ENCODE results near the gene ASGR2. TPM values are rescaled to one million over a fixed set of nuclear protein-coding genes. Genes with fewer than 3 reads are reported as not detected.
"Not testable (repeated sequence)": the region's sequence is repeated elsewhere in the genome, so short reads cannot be mapped to it uniquely, and the experiment has no call there.

The ASGR2 gene
- total RNA-seq, 4 donors from 2014 or later, result 3.4 to 11.8 (median 6.8) TPM

DNA sequence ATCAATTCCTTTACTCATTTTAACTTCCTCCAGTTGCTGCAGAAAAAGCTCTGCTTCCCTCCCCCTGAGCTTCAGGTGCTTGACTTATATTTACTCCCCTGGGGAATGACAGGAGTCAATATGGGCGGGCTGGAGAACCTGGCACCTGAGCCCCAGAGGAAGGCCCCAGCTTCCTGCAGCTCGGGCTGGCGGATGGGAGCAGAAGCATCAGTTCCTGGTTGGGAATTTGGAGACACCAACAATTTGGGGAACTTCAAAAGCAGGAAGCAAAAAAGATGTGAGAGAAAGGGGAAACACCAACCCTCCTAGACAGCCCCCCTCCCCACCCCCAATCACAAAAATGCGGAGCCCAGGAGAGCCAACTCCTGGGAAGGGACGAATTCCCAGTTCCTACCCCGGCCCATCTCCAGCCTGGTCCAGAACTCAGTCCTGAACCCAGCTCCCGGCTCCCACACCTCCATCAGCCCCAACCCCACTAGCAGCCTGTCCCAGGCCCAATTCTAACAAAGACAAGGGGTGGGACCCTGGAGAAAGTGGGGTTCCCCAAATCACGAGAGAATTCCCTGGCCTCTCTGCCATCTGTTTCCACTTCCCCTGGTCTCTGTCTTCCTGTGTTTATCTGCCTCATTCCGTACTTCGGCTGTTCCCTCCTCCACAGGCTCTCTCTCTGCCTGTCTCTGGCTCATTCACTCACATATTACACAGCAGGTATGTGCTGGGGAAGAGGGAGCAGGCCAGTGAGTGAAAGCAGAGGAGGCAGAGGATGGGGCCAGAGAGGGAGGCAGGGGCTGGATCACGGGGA lies 16.2 kb upstream of the ASGR2 start:
- peaks cover 10% of the 10 kb centered on the region for H3K27me3 ChIP-seq
- peak overlapping the region; percentile 28 for H3K4me3 ChIP-seq

GRCh38 chr17:7129311-7129710 lies 14.7 kb upstream of the ASGR2 start:
- DNase-seq (ENCODE audit: low spot score in 2 of 2), result no peak
- no peaks in the 10 kb centered on the region for H3K9me3 ChIP-seq
- H3K27ac ChIP-seq, result no peak overlapping the region
- no peak overlapping the region for H3K4me3 ChIP-seq
- H3K4me1 ChIP-seq, result peaks cover 7% of the 10 kb centered on the region
- WGBS, result 87% methylated on average over 8 of the region's 8 CpGs
- no peaks in the 10 kb centered on the region for H3K36me3 ChIP-seq
- TF ChIP-seq, protein P1, sequence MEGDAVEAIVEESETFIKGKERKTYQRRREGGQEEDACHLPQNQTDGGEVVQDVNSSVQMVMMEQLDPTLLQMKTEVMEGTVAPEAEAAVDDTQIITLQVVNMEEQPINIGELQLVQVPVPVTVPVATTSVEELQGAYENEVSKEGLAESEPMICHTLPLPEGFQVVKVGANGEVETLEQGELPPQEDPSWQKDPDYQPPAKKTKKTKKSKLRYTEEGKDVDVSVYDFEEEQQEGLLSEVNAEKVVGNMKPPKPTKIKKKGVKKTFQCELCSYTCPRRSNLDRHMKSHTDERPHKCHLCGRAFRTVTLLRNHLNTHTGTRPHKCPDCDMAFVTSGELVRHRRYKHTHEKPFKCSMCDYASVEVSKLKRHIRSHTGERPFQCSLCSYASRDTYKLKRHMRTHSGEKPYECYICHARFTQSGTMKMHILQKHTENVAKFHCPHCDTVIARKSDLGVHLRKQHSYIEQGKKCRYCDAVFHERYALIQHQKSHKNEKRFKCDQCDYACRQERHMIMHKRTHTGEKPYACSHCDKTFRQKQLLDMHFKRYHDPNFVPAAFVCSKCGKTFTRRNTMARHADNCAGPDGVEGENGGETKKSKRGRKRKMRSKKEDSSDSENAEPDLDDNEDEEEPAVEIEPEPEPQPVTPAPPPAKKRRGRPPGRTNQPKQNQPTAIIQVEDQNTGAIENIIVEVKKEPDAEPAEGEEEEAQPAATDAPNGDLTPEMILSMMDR (IDR thresholded peaks at IDR 0.05), result no peak
- TF ChIP-seq POLR2AphosphoS5 (IDR thresholded peaks at IDR 0.05) (no peak), EP300 (IDR thresholded peaks at IDR 0.05) (no peak), POLR2A (IDR thresholded peaks at IDR 0.05) (no peak)
- H3K27me3 ChIP-seq, result peaks cover 8% of the 10 kb centered on the region

More for the DNA sequence above, 16.2 kb upstream of the ASGR2 start:
- DNase-seq (ENCODE audit: low spot score in 2 of 2), result no peak
- H3K4me1 ChIP-seq, result peaks cover 10% of the 10 kb centered on the region
- no peak for TF ChIP-seq EP300 (IDR thresholded peaks at IDR 0.05)
- TF ChIP-seq, protein P1 (IDR thresholded peaks at IDR 0.05), result no peak
- TF ChIP-seq POLR2A (IDR thresholded peaks at IDR 0.05), result no peak
- TF ChIP-seq POLR2AphosphoS5 (IDR thresholded peaks at IDR 0.05), result no peak
- H3K27ac ChIP-seq, result peak overlapping the region; percentile 67
- H3K36me3 ChIP-seq, result no peaks in the 10 kb centered on the region
- no peaks in the 10 kb centered on the region for H3K9me3 ChIP-seq
- 61% methylated on average over 11 of the region's 11 CpGs for WGBS

DNA sequence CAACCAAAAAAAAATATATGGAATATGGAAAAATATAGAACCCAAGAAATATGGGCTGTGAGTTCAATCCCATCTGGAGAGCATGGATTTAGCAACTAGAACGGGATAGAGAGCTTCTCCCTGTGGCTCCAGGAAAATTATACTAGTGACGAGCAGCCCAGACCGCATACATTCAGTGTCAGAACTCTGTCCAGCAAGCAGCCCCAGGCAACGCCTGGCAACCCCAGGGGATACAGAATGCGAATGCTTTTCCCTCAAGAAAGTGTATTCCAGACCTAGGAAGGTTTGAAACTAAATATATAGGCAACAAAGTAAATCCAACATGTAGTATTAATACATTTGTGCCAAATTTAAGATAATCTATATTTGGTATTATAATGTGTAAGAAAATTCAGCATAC lies 13.5 kb upstream of the ASGR2 start:
- peaks cover 7% of the 10 kb centered on the region for H3K27me3 ChIP-seq
- 62% methylated on average over 5 of the region's 5 CpGs for WGBS
- H3K4me1 ChIP-seq, result peaks cover 4% of the 10 kb centered on the region

DNA sequence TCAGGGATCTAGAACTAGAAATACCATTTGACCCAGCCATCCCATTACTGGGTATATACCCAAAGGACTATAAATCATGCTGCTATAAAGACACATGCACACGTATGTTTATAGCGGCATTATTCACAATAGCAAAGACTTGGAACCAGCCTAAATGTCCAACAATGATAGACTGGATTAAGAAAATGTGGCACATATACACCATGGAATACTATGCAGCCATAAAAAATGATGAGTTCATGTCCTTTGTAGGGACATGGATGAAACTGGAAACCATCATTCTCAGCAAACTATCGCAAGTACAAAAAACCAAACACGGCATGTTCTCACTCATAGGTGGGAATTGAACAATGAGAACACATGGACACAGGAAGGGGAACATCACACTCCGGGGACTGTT lies 12.9 kb upstream of the ASGR2 start:
- H3K36me3 ChIP-seq; DNase-seq (ENCODE audit: low spot score in 2 of 2); H3K27ac ChIP-seq; H3K4me1 ChIP-seq; H3K9me3 ChIP-seq; H3K4me3 ChIP-seq: not testable (repeated sequence)
- WGBS, result 92% methylated on average over 5 of the region's 5 CpGs
- peaks cover 10% of the 10 kb centered on the region for H3K27me3 ChIP-seq

More for the DNA sequence above, 13.5 kb upstream of the ASGR2 start:
- Histone ChIP-seq H3K36me3 (no peaks in the 10 kb centered on the region), H3K9me3 (no peaks in the 10 kb centered on the region), H3K27ac (no peak overlapping the region), H3K4me3 (no peak overlapping the region)
- TF ChIP-seq, protein P1 (IDR thresholded peaks at IDR 0.05), result no peak
- no peak for TF ChIP-seq EP300 (IDR thresholded peaks at IDR 0.05)
- TF ChIP-seq POLR2AphosphoS5 (IDR thresholded peaks at IDR 0.05), result no peak
- TF ChIP-seq POLR2A (IDR thresholded peaks at IDR 0.05), result no peak
- DNase-seq (ENCODE audit: low spot score in 2 of 2), result no peak

- not testable (repeated sequence) for H3K4me3 ChIP-seq; H3K9me3 ChIP-seq; H3K27ac ChIP-seq; H3K36me3 ChIP-seq; DNase-seq (ENCODE audit: low spot score in 2 of 2); H3K4me1 ChIP-seq
- 77% methylated on average over 8 of the region's 12 CpGs for WGBS
- H3K27me3 ChIP-seq, result peaks cover 10% of the 10 kb centered on the region
Measured at GRCh38 chr17:7126386-7126785, 11.8 kb upstream of the ASGR2 start.

DNA sequence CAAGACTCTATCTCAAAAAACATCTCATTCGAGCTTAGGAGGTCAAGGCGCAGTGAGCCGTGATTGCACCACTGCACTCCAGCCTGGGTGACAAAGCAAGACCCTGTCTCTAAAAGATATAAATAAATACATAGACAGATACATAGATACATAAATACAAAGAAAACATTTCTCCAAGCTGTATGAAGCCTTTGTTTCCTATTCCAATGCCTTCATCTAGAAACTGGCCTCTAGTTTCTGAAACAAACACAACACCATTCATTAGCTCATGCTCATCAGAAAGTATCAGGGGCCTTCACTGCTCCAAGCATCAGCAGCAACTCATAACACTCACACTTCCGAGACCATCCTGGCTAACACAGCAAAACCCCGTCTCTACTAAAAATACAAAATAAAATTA lies 10.3 kb upstream of the ASGR2 start:
- no peak overlapping the region for H3K27ac ChIP-seq
- DNase-seq (ENCODE audit: low spot score in 2 of 2), result no peak
- no peaks in the 10 kb centered on the region for H3K9me3 ChIP-seq
- TF ChIP-seq POLR2AphosphoS5 (IDR thresholded peaks at IDR 0.05), result no peak
- no peak for TF ChIP-seq EP300 (IDR thresholded peaks at IDR 0.05)
- TF ChIP-seq POLR2A (IDR thresholded peaks at IDR 0.05), result no peak
- TF ChIP-seq, protein P1 (IDR thresholded peaks at IDR 0.05), result no peak
- no peak overlapping the region for H3K4me3 ChIP-seq
- 87% methylated on average over 5 of the region's 5 CpGs for WGBS
- no peaks in the 10 kb centered on the region for H3K36me3 ChIP-seq
- no peaks in the 10 kb centered on the region for H3K4me1 ChIP-seq
- H3K27me3 ChIP-seq, result peaks cover 6% of the 10 kb centered on the region
